GM18511 (cell line): ENCODE measurements around the gene IPCEF1.

Experiments
- ATAC-seq: cut with Tn5 transposase; IDR thresholded peaks from one replicate; pipeline ENCODE4 v1.9.1; 2021; ENCODE audit warnings: mild to moderate bottlenecking, moderate library complexity; ENCODE audit not compliant: unreplicated experiment

Gene IPCEF1

GRCh38 chr6:154356690-154357089 lies at the start of gene IPCEF1:
IPCEF1 (minus strand) TSS chr6:154356803; CDS start chr6:154265947, 90,856 bp downstream.
- ATAC-seq = peak; percentile 32

- no peak for ATAC-seq
These were observed 49.7 kb upstream of the IPCEF1 start for GRCh38 chr6:154406301-154406700.

- ATAC-seq = no peak
These were observed 48.3 kb upstream of the IPCEF1 start for GRCh38 chr6:154404791-154405400.

GRCh38 chr6:154403788-154404187 lies 47.2 kb upstream of the IPCEF1 start:
- ATAC-seq = peak; percentile 59

- no peak for ATAC-seq
These were observed 45.6 kb upstream of the IPCEF1 start for GRCh38 chr6:154402081-154402780.

GRCh38 chr6:154399097-154399496 lies 42.5 kb upstream of the IPCEF1 start:
- ATAC-seq = no peak

- ATAC-seq = no peak
These were observed 41.0 kb upstream of the IPCEF1 start for GRCh38 chr6:154397491-154398195.

- ATAC-seq = no peak
These were observed 39.3 kb upstream of the IPCEF1 start for GRCh38 chr6:154395878-154396277.

GRCh38 chr6:154395316-154395715 lies 38.7 kb upstream of the IPCEF1 start:
- ATAC-seq = no peak

GRCh38 chr6:154394571-154394970 lies 38.0 kb upstream of the IPCEF1 start:
- ATAC-seq = no peak

GRCh38 chr6:154390034-154390433 lies 33.4 kb upstream of the IPCEF1 start:
- ATAC-seq = no peak

- no peak for ATAC-seq
These were observed 32.2 kb upstream of the IPCEF1 start for GRCh38 chr6:154388803-154389202.

- no peak for ATAC-seq
These were observed 30.5 kb upstream of the IPCEF1 start for GRCh38 chr6:154386848-154387717.

GRCh38 chr6:154384191-154384590 lies 27.6 kb upstream of the IPCEF1 start:
- no peak for ATAC-seq

GRCh38 chr6:154383273-154383672 lies 26.7 kb upstream of the IPCEF1 start:
- no peak for ATAC-seq

- no peak for ATAC-seq
These were observed 26.1 kb upstream of the IPCEF1 start for GRCh38 chr6:154382740-154383139.

- no peak for ATAC-seq
These were observed 24.9 kb upstream of the IPCEF1 start for GRCh38 chr6:154381548-154381947.

- ATAC-seq = no peak
These were observed 24.1 kb upstream of the IPCEF1 start for GRCh38 chr6:154380741-154381140.

- ATAC-seq = no peak
These were observed 23.0 kb upstream of the IPCEF1 start for GRCh38 chr6:154379585-154379984.

- ATAC-seq = no peak
These were observed 21.9 kb upstream of the IPCEF1 start for GRCh38 chr6:154378518-154378917.

- no peak for ATAC-seq
These were observed 21.1 kb upstream of the IPCEF1 start for GRCh38 chr6:154377726-154378125.
